ENCODE measurements around the gene LITAF.

- TF ChIP-seq ARNT (IDR thresholded peaks at IDR 0.05) (no peak), FOXA1 (IDR thresholded peaks at IDR 0.05) (no peak), FOXM1 (IDR thresholded peaks at IDR 0.05; ENCODE audit: borderline replicate concordance) (no peak), SUZ12 (IDR thresholded peaks at IDR 0.05) (no peak), BHLHE40 (IDR thresholded peaks at IDR 0.05; ENCODE audit: borderline replicate concordance) (no peak), LEF1 (IDR thresholded peaks at IDR 0.05; ENCODE audit: borderline replicate concordance) (no peak), ZNF384 (IDR thresholded peaks at IDR 0.05) (no peak)
Measured at GRCh38 chr16:11613381-11614303, 26.9 kb upstream of the LITAF start.

Data from HEK293T (cell line).